Endothelial cell of umbilical vein (primary cell): Measurements from ENCODE around the gene GALNT2. TPM values are rescaled to one million over a fixed set of nuclear protein-coding genes. Genes with fewer than 3 reads are reported as not detected.

Source experiments
- BruUV-seq: library from RNA; stranded (reverse); fragments of 400-500 nt; replicated peaks from 2 replicates; lab custom pipeline; 2021; lab: Mats Ljungman, UMichigan
- CTCF ChIA-PET: fragments of 300-600, 350-600 bp; sonication (Branson Sonifier 250); formaldehyde crosslinking; loops from one replicate; lab custom pipeline; 2021; ENCODE audit warnings: antibody characterized with exemption, inconsistent platforms; lab: Charles Lee
- POLR2A ChIA-PET: fragments of 300-600, 350-600 bp; sonication (Branson Sonifier 250); formaldehyde crosslinking; loops from one replicate; lab custom pipeline; 2021; ENCODE audit warnings: antibody characterized with exemption, inconsistent platforms; lab: Charles Lee
- DNase-seq: peaks from one replicate; pipeline ENCODE4 v3.0.0-alpha.2; 2011; ENCODE audit warnings: low read depth, low spot score
- FAIRE-seq: peaks from 2 replicates; lab custom pipeline; 2011; peaks lifted over from hg19 to GRCh38; lab: Jason Lieb, UNC
- H2AFZ ChIP-seq: 2 replicates; pipeline ENCODE4 v1.6.0; 2012; ENCODE audit warnings: low read depth, low read length, control low read depth, inconsistent platforms
- H3K27ac ChIP-seq: 2 replicates; pipeline ENCODE4 v1.5.1; 2011; ENCODE audit warnings: low read depth, mild to moderate bottlenecking, control low read depth, low read length, moderate library complexity; ENCODE audit not compliant: insufficient read depth
- H3K27me3 ChIP-seq, 2 experiments: 2 replicates each; pipeline versions ENCODE4 v1.6.0 to v1.6.1; 2011; ENCODE audit warnings: low read length in 2 of 2, mixed read lengths in 1 of 2; ENCODE audit not compliant: control insufficient read depth in 2 of 2, insufficient read depth in 2 of 2
- H3K36me3 ChIP-seq, 2 experiments: 2 replicates in 1 of 2; 3 replicates in 1 of 2; pipeline ENCODE4 v1.5.1; 2011; ENCODE audit warnings: low read length in 2 of 2, mild to moderate bottlenecking in 1 of 2, moderate library complexity in 1 of 2; ENCODE audit not compliant: control insufficient read depth in 2 of 2, insufficient read depth in 2 of 2; ENCODE audit errors: extremely low read depth in 1 of 2
- H3K4me1 ChIP-seq: 3 replicates; pipeline ENCODE4 v1.5.1; 2011; ENCODE audit warnings: mild to moderate bottlenecking, low read length; ENCODE audit not compliant: control insufficient read depth, insufficient read depth; ENCODE audit errors: extremely low read depth
- H3K4me2 ChIP-seq: 2 replicates; pipeline ENCODE4 v1.6.1; 2011; ENCODE audit warnings: low read length, control low read depth, mixed read lengths; ENCODE audit not compliant: insufficient read depth
- H3K4me3 ChIP-seq, 3 experiments: fragments of 200-600 bp in 1 of 3; sonication (generic), shearing (Covaris generic) in 1 of 3; replicated peaks in 1 of 3; 2 replicates each; pipeline ENCODE4 v1.5.1; 2011 to 2016; ENCODE audit warnings: control low read depth in 3 of 3, low read length in 3 of 3, mild to moderate bottlenecking in 2 of 3, inconsistent platforms in 1 of 3, low read depth in 1 of 3, moderate library complexity in 1 of 3; ENCODE audit not compliant: insufficient read depth in 1 of 3
- H3K79me2 ChIP-seq: 2 replicates; pipeline ENCODE4 v1.6.0; 2012; ENCODE audit warnings: low read length, inconsistent platforms; ENCODE audit not compliant: control insufficient read depth, insufficient read depth
- H3K9ac ChIP-seq: replicated peaks from 2 replicates; pipeline ENCODE3; 2011; ENCODE audit warnings: low read length, control low read depth; ENCODE audit not compliant: insufficient read depth; ENCODE audit errors: extremely low read depth
- H3K9me1 ChIP-seq: replicated peaks from 3 replicates; pipeline ENCODE4 v1.6.0; 2011; ENCODE audit warnings: mild to moderate bottlenecking, low read length; ENCODE audit not compliant: control insufficient read depth, insufficient read depth; ENCODE audit errors: extremely low read depth
- H3K9me3 ChIP-seq: replicated peaks from 2 replicates; pipeline ENCODE4 v1.5.1; 2012; ENCODE audit warnings: low read length, inconsistent platforms; ENCODE audit not compliant: control insufficient read depth, insufficient read depth
- H4K20me1 ChIP-seq: replicated peaks from 2 replicates; pipeline ENCODE3; 2011; ENCODE audit warnings: mild to moderate bottlenecking, low read length; ENCODE audit not compliant: control insufficient read depth, insufficient read depth; ENCODE audit errors: extremely low read depth
- EZH2 ChIP-seq: IDR thresholded peaks from 2 replicates; pipeline ENCODE4 v1.6.1; 2012; ENCODE audit warnings: borderline replicate concordance, low read depth, mild to moderate bottlenecking, moderate library complexity, low read length, inconsistent platforms; ENCODE audit not compliant: severe bottlenecking
- FOS ChIP-seq: IDR thresholded peaks from 2 replicates; pipeline ENCODE4 v1.6.1; 2011; ENCODE audit warnings: mild to moderate bottlenecking, low read length, moderate library complexity, borderline replicate concordance; ENCODE audit not compliant: insufficient read depth
- GATA2 ChIP-seq: IDR thresholded peaks from 2 replicates; pipeline ENCODE4 v1.7.0; 2011; ENCODE audit warnings: low read depth, mild to moderate bottlenecking, moderate library complexity, mixed read lengths, low read length; ENCODE audit not compliant: insufficient read length, insufficient read depth
- JUN ChIP-seq: IDR thresholded peaks from 2 replicates; pipeline ENCODE4 v1.6.1; 2011; ENCODE audit warnings: borderline replicate concordance, low read depth; ENCODE audit not compliant: insufficient read length, insufficient read depth
- MAX ChIP-seq: IDR thresholded peaks from 2 replicates; pipeline ENCODE4 v1.6.1; 2011; ENCODE audit not compliant: insufficient read depth, insufficient read length
- MYC ChIP-seq: IDR thresholded peaks from one replicate; pipeline ENCODE4 v1.6.1; 2011; ENCODE audit warnings: mild to moderate bottlenecking, low read depth, low read length
- POLR2A ChIP-seq: IDR thresholded peaks from 2 replicates; pipeline ENCODE4 v1.6.1; 2012; ENCODE audit warnings: low read depth, mild to moderate bottlenecking, control low read depth, low read length
- POLR2AphosphoS5 ChIP-seq: IDR thresholded peaks from 2 replicates; pipeline ENCODE4 v1.6.1; 2012; ENCODE audit warnings: low read depth, mild to moderate bottlenecking, control low read depth, low read length, moderate library complexity; ENCODE audit not compliant: insufficient read depth
- dilution Hi-C: fragments of 300-500 bp; cut with MboI; formaldehyde crosslinking; loops from one replicate; pipeline ENCODE4 v1.15.0; 2019; ENCODE audit warnings: low sequenced_read_pairs; ENCODE audit not compliant: extremely low pct_ligation_motif_present
- intact Hi-C: fragments of 100-400 bp; cut with micrococcal nuclease; formaldehyde crosslinking; loops from one replicate; pipeline ENCODE4 v1.10.0; 2022
- polyA plus RNA-seq, 4 experiments: library from polyadenylated mRNA; depleted of rRNA in 3 of 4; stranded (reverse) in 3 of 4; unstranded in 1 of 4; fragments of >200 nt; gene quantifications; 2 replicates each; pipeline versions ENCODE4 v1.2.1 to v1.2.3, GENCODE V29; 2011 to 2012; ENCODE audit warnings: missing spikeins in 1 of 4
- total RNA-seq: library from RNA; stranded (reverse); gene quantifications from 2 replicates; pipeline ENCODE4 v1.2.3, GENCODE V29; 2021
- TF ChIP-seq, protein P1 (sequence below), 2 donors: IDR thresholded peaks; 1 replicate in 1 of 2; 2 replicates in 1 of 2; pipeline ENCODE4 v1.5.1; 2011; ENCODE audit warnings: low read length in 2 of 2, mild to moderate bottlenecking in 2 of 2, moderate library complexity in 2 of 2, control low read depth in 1 of 2, inconsistent platforms in 1 of 2, low read depth in 1 of 2; ENCODE audit not compliant: insufficient read depth in 1 of 2; ENCODE audit errors: extremely low read depth in 1 of 2

The GALNT2 gene
- total and polyA plus RNA-seq, 2 donors (not counting 3 experiments of a cell fraction or from before 2014, with no cell fraction given), result 56.3 to 77.5 TPM

- Histone ChIP-seq H3K9ac (peak overlapping the region; percentile 9), H3K9me3 (no peaks in the 10 kb centered on the region), H3K4me1 (peaks cover 19% of the 10 kb centered on the region), H3K27me3 (no peaks in the 10 kb centered on the region), H4K20me1 (no peaks in the 10 kb centered on the region), H3K4me2 (peak overlapping the region; percentile 2), H3K27ac (peak overlapping the region; percentile 75), H3K36me3 (no peaks in the 10 kb centered on the region), H2AFZ (peak overlapping the region; percentile 14), H3K9me1 (no peaks in the 10 kb centered on the region), H3K79me2 (peaks cover 66% of the 10 kb centered on the region), H3K4me3 (no peak overlapping the region)
- DNase-seq (no peak), FAIRE-seq (no peak)
- POLR2A ChIA-PET, result no interaction called here
- BruUV-seq, result no TSS peak
- CTCF ChIA-PET, result interaction anchor here (0.7 to 2.4 kb wide), 5 partner anchors 12 to 131 kb away, joined by 3 to 11 read pairs (median 4); no protein-coding TSS in a partner anchor
- TF ChIP-seq, protein P1, sequence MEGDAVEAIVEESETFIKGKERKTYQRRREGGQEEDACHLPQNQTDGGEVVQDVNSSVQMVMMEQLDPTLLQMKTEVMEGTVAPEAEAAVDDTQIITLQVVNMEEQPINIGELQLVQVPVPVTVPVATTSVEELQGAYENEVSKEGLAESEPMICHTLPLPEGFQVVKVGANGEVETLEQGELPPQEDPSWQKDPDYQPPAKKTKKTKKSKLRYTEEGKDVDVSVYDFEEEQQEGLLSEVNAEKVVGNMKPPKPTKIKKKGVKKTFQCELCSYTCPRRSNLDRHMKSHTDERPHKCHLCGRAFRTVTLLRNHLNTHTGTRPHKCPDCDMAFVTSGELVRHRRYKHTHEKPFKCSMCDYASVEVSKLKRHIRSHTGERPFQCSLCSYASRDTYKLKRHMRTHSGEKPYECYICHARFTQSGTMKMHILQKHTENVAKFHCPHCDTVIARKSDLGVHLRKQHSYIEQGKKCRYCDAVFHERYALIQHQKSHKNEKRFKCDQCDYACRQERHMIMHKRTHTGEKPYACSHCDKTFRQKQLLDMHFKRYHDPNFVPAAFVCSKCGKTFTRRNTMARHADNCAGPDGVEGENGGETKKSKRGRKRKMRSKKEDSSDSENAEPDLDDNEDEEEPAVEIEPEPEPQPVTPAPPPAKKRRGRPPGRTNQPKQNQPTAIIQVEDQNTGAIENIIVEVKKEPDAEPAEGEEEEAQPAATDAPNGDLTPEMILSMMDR (IDR thresholded peaks at IDR 0.05; ENCODE audit: extremely low read depth in 1 of 2, insufficient read depth in 1 of 2, low read depth in 1 of 2, low read length in 2 of 2), result no peak
- no peak for TF ChIP-seq JUN
- TF ChIP-seq FOS, result no peak
- no peak for TF ChIP-seq GATA2
- TF ChIP-seq MAX, result no peak
- no peak for TF ChIP-seq MYC
- no peak for TF ChIP-seq POLR2A
- no peak for TF ChIP-seq POLR2AphosphoS5
- TF ChIP-seq EZH2, result no peak
- dilution Hi-C loops, result no loop called here
- intact Hi-C loops, result loop anchor here (1.0 to 5.0 kb wide), 4 partner anchors 16 to 103 kb away; no protein-coding TSS in a partner anchor
Measured at GRCh38 chr1:230083746-230084407, 16.8 kb downstream of the GALNT2 start.
